OCI-M1 (cell line): Measurements from ENCODE around the gene TRIM58.

ENCODE experiments used
- DNase-seq: peaks from one replicate; lab custom pipeline; 2025; lab: John Stamatoyannopoulos, UW

The TRIM58 gene

DNA sequence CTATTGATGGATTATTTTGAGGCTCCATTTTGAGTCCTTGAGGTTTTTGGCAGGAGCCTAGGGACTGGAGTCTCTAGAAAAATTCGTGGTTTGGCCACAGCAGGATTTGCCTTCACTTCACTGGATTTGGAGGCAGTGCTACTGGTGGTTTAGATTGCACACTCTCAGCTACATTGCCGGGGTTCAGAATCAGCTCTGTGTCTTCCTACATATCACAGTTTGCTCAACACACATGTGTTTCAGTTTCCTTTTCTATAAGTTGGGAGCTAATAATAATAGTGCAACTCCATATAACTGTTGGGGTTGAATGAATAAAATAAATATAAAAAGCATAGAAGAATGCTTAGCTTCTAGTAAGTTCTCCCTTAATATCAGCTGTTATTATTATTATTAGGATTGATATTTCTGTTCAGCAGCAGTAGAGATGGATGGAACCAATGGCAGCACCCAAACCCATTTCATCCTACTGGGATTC, 38.2 kb downstream of the TRIM58 start, which contains the start of gene OR2W3:
TSS of gene OR2W3 (plus strand) at position 425 of the 475 bp plus-strand sequence. CDS start at position 425, 0 bp downstream.
- no peak for DNase-seq

GRCh38 chr1:247895976-247896375, 39.0 kb downstream of the TRIM58 start:
- DNase-seq, result no peak

- peak; percentile 85 for DNase-seq
These were observed 47.1 kb downstream of the TRIM58 start for GRCh38 chr1:247904122-247904521.

GRCh38 chr1:247905181-247905580, 48.2 kb downstream of the TRIM58 start:
- peak; percentile 74 for DNase-seq

- DNase-seq, result peak; percentile 79
These were observed 49.0 kb downstream of the TRIM58 start for GRCh38 chr1:247905910-247906503.

- peak; percentile 98 for DNase-seq
These were observed 49.6 kb downstream of the TRIM58 start for GRCh38 chr1:247906504-247907047.

GRCh38 chr1:247908766-247909165, 51.8 kb downstream of the TRIM58 start:
- DNase-seq, result no peak

DNA sequence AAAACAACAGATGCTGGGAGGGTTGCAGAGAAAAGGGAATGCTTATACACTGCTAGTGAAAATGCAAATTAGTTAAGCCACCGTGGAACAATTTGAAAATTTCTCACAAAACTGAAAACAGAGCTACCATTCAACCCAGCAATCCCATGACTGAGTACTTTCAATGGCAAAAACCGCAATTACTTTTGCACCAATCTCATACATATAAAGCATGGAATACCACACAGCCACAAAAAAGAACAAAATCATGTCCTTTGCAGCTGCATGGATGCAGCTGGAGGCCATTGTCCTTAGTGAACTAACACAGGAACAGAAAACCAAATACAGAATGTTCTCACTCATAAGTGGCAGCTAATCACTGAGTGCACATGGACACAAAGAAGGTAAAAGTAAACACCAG, 56.8 kb downstream of the TRIM58 start:
- no peak for DNase-seq

GRCh38 chr1:247914941-247915662, 58.1 kb downstream of the TRIM58 start:
- peak; percentile 52 for DNase-seq

GRCh38 chr1:247919952-247920351, 63.0 kb downstream of the TRIM58 start, which contains the start of gene OR2T8:
TSS of gene OR2T8 (plus strand) at chr1:247920252. CDS start at chr1:247921018, 766 bp downstream.
- no peak for DNase-seq

- DNase-seq, result no peak
These were observed 67.0 kb downstream of the TRIM58 start for GRCh38 chr1:247923941-247924340.

DNA sequence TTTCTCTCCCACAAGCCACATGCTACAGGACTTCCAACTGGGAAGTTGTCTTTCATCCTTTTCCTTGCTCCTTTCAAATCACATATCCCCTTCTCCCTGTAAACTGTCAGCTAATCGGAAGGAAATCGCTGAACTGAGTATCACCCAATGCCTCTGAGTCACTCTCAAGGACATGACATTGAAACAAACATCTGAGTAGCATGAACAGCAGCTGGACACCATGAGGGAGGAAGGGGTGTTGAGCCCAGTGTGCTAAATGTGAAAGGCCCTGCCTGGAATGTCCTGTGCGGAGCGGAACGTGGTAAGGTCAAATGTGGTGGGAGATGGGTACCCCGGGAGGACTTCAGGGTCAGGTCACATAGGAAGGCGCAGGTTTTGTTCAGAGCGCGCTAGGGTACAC, 67.9 kb downstream of the TRIM58 start, which contains the start of gene OR2AJ1:
TSS of gene OR2AJ1 (plus strand) at position 22 of the 400 bp plus-strand sequence. CDS start 8,880 bp downstream, outside the sequence.
- no peak for DNase-seq
